ENCODE data around the gene ENGASE.

The ENGASE gene

DNA sequence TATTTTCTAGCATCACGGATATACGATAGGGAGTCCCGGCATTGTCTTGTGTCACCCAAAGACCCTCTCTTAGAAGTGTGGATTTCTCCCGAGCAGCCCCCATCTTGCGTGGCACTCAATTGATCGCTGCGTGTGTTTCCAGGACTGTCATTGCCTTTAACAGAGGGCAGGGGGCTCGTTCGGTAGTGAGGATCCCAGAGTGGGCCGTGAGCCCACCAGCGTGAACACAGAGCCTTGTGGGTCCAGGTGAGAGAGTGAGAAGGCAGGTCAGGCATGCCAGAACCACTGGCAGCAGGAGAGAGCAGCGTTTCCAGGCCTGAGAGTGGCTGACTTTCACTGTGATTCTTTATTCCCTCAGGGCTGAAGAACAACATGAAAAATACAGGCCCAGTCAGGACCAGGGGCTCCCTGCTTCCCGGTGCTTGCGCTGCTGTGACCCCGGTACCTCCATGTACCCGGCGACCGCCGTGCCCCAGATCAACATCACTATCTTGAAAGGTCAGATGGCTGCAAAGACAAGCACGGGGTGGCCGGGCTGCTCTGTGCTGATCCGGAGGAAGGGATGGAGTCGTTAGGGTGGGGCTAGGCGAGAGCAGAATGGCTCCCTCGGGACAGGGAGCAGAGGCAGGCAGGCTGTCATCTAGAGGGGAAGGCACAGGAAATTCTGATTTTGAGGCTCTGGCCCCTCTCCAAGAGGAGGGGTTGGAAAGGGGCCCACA, 28.3 kb upstream of the ENGASE start:
- Histone ChIP-seq H3K36me3 (ENCODE audit: control insufficient read depth in 1 of 2, insufficient read depth in 2 of 2, low read length in 2 of 2) (peaks cover 0 to 3% of the 10 kb centered on the region in 2 donors), H3K9me3 (ENCODE audit: control insufficient read depth in 1 of 2, low read length in 2 of 2) (no peaks in the 10 kb centered on the region), H3K4me3 (ENCODE audit: low read depth in 1 of 2, low read length in 2 of 2) (no peak overlapping the region), H3K4me1 (ENCODE audit: control insufficient read depth in 1 of 2, insufficient read depth in 2 of 2, low read length in 2 of 2) (no peaks in the 10 kb centered on the region), H3K9ac (ENCODE audit: low read depth in 1 of 2, low read length in 2 of 2) (no peak overlapping the region), H3K27ac (ENCODE audit: low read depth, low read length) (no peak overlapping the region), H3K27me3 (ENCODE audit: control insufficient read depth in 1 of 2, insufficient read depth in 2 of 2, low read length in 2 of 2) (peaks cover 0 to 2% of the 10 kb centered on the region in 2 donors)

DNA sequence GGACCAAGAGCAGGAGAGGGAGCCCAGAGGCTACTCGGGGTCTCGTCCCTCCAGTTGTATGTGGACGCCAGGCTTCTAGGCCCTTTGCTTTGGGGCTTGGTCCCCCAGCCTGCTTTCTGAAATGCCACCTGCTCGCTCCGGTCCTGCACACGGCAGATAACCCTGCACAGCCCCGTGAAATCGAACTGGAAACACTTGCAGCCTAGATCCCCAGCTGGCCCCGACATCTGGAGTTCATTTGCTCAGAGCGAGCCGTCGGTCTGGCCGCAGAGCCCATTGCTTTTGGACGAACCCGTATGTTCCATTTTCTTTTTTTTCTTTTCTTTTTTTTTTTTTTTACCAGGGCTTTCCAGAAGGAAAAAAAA, 27.7 kb upstream of the ENGASE start:
- H3K27ac ChIP-seq (ENCODE audit: low read depth, low read length), result no peak overlapping the region

DNA sequence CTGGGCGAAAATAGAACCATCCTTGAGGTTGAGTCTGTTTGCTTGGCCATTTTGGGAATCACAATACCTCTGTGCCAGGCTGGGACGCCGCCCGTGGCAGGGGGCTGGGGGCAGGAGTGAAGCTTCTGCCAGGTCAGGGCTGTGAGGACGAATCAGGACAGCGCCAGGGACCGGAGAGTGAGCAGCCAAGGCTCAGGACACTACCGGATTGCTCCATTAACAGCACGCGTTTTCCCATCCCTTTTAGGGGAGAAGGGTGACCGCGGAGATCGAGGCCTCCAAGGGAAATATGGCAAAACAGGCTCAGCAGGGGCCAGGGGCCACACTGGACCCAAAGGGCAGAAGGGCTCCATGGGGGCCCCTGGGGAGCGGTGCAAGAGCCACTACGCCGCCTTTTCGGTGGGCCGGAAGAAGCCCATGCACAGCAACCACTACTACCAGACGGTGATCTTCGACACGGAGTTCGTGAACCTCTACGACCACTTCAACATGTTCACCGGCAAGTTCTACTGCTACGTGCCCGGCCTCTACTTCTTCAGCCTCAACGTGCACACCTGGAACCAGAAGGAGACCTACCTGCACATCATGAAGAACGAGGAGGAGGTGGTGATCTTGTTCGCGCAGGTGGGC, 27.2 kb upstream of the ENGASE start:
- Histone ChIP-seq H3K4me3 (ENCODE audit: low read depth in 1 of 2, low read length in 2 of 2) (no peak overlapping the region), H3K4me1 (ENCODE audit: control insufficient read depth in 1 of 2, insufficient read depth in 2 of 2, low read length in 2 of 2) (no peaks in the 10 kb centered on the region), H3K9me3 (ENCODE audit: control insufficient read depth in 1 of 2, low read length in 2 of 2) (no peaks in the 10 kb centered on the region), H3K9ac (ENCODE audit: low read depth in 1 of 2, low read length in 2 of 2) (no peak overlapping the region), H3K27me3 (ENCODE audit: control insufficient read depth in 1 of 2, insufficient read depth in 2 of 2, low read length in 2 of 2) (peaks cover 0 to 2% of the 10 kb centered on the region in 2 donors), H3K27ac (ENCODE audit: low read depth, low read length) (no peak overlapping the region), H3K36me3 (ENCODE audit: control insufficient read depth in 1 of 2, insufficient read depth in 2 of 2, low read length in 2 of 2) (peaks cover 0 to 3% of the 10 kb centered on the region in 2 donors)

More for the DNA sequence above, 27.7 kb upstream of the ENGASE start:
- no peaks in the 10 kb centered on the region for H3K4me1 ChIP-seq (ENCODE audit: control insufficient read depth in 1 of 2, insufficient read depth in 2 of 2, low read length in 2 of 2)
- H3K9me3 ChIP-seq (ENCODE audit: control insufficient read depth in 1 of 2, low read length in 2 of 2), result no peaks in the 10 kb centered on the region
- H3K36me3 ChIP-seq (ENCODE audit: control insufficient read depth in 1 of 2, insufficient read depth in 2 of 2, low read length in 2 of 2), result peaks cover 0 to 3% of the 10 kb centered on the region in 2 donors
- H3K27me3 ChIP-seq (ENCODE audit: control insufficient read depth in 1 of 2, insufficient read depth in 2 of 2, low read length in 2 of 2), result peaks cover 0 to 2% of the 10 kb centered on the region in 2 donors
- no peak overlapping the region for H3K4me3 ChIP-seq (ENCODE audit: low read depth in 1 of 2, low read length in 2 of 2)
- no peak overlapping the region for H3K9ac ChIP-seq (ENCODE audit: low read depth in 1 of 2, low read length in 2 of 2)

DNA sequence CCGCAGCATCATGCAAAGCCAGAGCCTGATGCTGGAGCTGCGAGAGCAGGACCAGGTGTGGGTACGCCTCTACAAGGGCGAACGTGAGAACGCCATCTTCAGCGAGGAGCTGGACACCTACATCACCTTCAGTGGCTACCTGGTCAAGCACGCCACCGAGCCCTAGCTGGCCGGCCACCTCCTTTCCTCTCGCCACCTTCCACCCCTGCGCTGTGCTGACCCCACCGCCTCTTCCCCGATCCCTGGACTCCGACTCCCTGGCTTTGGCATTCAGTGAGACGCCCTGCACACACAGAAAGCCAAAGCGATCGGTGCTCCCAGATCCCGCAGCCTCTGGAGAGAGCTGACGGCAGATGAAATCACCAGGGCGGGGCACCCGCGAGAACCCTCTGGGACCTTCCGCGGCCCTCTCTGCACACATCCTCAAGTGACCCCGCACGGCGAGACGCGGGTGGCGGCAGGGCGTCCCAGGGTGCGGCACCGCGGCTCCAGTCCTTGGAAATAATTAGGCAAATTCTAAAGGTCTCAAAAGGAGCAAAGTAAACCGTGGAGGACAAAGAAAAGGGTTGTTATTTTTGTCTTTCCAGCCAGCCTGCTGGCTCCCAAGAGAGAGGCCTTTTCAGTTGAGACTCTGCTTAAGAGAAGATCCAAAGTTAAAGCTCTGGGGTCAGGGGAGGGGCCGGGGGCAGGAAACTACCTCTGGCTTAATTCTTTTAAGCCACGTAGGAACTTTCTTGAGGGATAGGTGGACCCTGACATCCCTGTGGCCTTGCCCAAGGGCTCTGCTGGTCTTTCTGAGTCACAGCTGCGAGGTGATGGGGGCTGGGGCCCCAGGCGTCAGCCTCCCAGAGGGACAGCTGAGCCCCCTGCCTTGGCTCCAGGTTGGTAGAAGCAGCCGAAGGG, 26.4 kb upstream of the ENGASE start:
- Histone ChIP-seq H3K4me3 (ENCODE audit: low read depth in 1 of 2, low read length in 2 of 2) (no peak overlapping the region), H3K9ac (ENCODE audit: low read depth in 1 of 2, low read length in 2 of 2) (no peak overlapping the region), H3K36me3 (ENCODE audit: control insufficient read depth in 1 of 2, insufficient read depth in 2 of 2, low read length in 2 of 2) (peaks cover 0 to 3% of the 10 kb centered on the region in 2 donors), H3K4me1 (ENCODE audit: control insufficient read depth in 1 of 2, insufficient read depth in 2 of 2, low read length in 2 of 2) (no peaks in the 10 kb centered on the region), H3K9me3 (ENCODE audit: control insufficient read depth in 1 of 2, low read length in 2 of 2) (no peaks in the 10 kb centered on the region), H3K27me3 (ENCODE audit: control insufficient read depth in 1 of 2, insufficient read depth in 2 of 2, low read length in 2 of 2) (peaks cover 0 to 2% of the 10 kb centered on the region in 2 donors), H3K27ac (ENCODE audit: low read depth, low read length) (no peak overlapping the region)

GRCh38 chr17:79048826-79049755, 25.5 kb upstream of the ENGASE start:
- no peaks in the 10 kb centered on the region for H3K4me1 ChIP-seq (ENCODE audit: control insufficient read depth in 1 of 2, insufficient read depth in 2 of 2, low read length in 2 of 2)
- no peak overlapping the region for H3K4me3 ChIP-seq (ENCODE audit: low read depth in 1 of 2, low read length in 2 of 2)
- peaks cover 0 to 2% of the 10 kb centered on the region in 2 donors for H3K27me3 ChIP-seq (ENCODE audit: control insufficient read depth in 1 of 2, insufficient read depth in 2 of 2, low read length in 2 of 2)
- no peak overlapping the region for H3K27ac ChIP-seq (ENCODE audit: low read depth, low read length)
- no peaks in the 10 kb centered on the region for H3K9me3 ChIP-seq (ENCODE audit: control insufficient read depth in 1 of 2, low read length in 2 of 2)
- no peak overlapping the region for H3K9ac ChIP-seq (ENCODE audit: low read depth in 1 of 2, low read length in 2 of 2)
- H3K36me3 ChIP-seq (ENCODE audit: control insufficient read depth in 1 of 2, insufficient read depth in 2 of 2, low read length in 2 of 2), result peaks cover 0 to 3% of the 10 kb centered on the region in 2 donors

- Histone ChIP-seq H3K27ac (ENCODE audit: low read depth, low read length) (no peak overlapping the region), H3K36me3 (ENCODE audit: control insufficient read depth in 1 of 2, insufficient read depth in 2 of 2, low read length in 2 of 2) (peaks cover 0 to 3% of the 10 kb centered on the region in 2 donors), H3K4me1 (ENCODE audit: control insufficient read depth in 1 of 2, insufficient read depth in 2 of 2, low read length in 2 of 2) (no peaks in the 10 kb centered on the region), H3K4me3 (ENCODE audit: low read depth in 1 of 2, low read length in 2 of 2) (no peak overlapping the region), H3K9ac (ENCODE audit: low read depth in 1 of 2, low read length in 2 of 2) (no peak overlapping the region), H3K9me3 (ENCODE audit: control insufficient read depth in 1 of 2, low read length in 2 of 2) (no peaks in the 10 kb centered on the region), H3K27me3 (ENCODE audit: control insufficient read depth in 1 of 2, insufficient read depth in 2 of 2, low read length in 2 of 2) (peaks cover 0 to 2% of the 10 kb centered on the region in 2 donors)
These were observed 24.8 kb upstream of the ENGASE start for GRCh38 chr17:79049821-79050220.

GRCh38 chr17:79050551-79050950, 24.1 kb upstream of the ENGASE start:
- Histone ChIP-seq H3K4me3 (ENCODE audit: low read depth in 1 of 2, low read length in 2 of 2) (no peak overlapping the region), H3K9me3 (ENCODE audit: control insufficient read depth in 1 of 2, low read length in 2 of 2) (no peaks in the 10 kb centered on the region), H3K4me1 (ENCODE audit: control insufficient read depth in 1 of 2, insufficient read depth in 2 of 2, low read length in 2 of 2) (no peaks in the 10 kb centered on the region), H3K9ac (ENCODE audit: low read depth in 1 of 2, low read length in 2 of 2) (no peak overlapping the region), H3K27me3 (ENCODE audit: control insufficient read depth in 1 of 2, insufficient read depth in 2 of 2, low read length in 2 of 2) (peaks cover 0 to 2% of the 10 kb centered on the region in 2 donors), H3K36me3 (ENCODE audit: control insufficient read depth in 1 of 2, insufficient read depth in 2 of 2, low read length in 2 of 2) (peaks cover 0 to 3% of the 10 kb centered on the region in 2 donors), H3K27ac (ENCODE audit: low read depth, low read length) (no peak overlapping the region)

DNA sequence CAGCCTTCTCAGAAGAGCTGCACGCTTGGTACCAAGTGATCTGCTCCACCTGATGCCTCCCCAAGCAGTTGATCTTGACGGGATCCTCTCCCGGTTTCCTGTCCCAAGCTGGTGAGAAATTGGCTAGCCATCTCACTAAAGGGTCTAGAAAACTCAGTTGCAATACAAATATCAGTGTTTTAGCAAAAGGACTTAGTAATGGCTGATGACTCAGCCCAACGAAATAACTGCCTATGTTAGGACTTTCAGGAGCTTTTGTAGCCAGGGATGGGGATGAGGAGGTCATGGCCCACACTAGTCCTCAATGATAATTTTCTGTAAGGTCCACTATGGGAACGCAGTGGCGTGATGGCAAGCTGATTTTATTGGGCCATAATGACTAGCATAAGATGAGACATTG, 23.3 kb upstream of the ENGASE start:
- H3K36me3 ChIP-seq (ENCODE audit: control insufficient read depth in 1 of 2, insufficient read depth in 2 of 2, low read length in 2 of 2), result peaks cover 0 to 3% of the 10 kb centered on the region in 2 donors
- H3K9ac ChIP-seq (ENCODE audit: low read depth in 1 of 2, low read length in 2 of 2), result no peak overlapping the region
- H3K4me1 ChIP-seq (ENCODE audit: control insufficient read depth in 1 of 2, insufficient read depth in 2 of 2, low read length in 2 of 2), result no peaks in the 10 kb centered on the region
- no peak overlapping the region for H3K27ac ChIP-seq (ENCODE audit: low read depth, low read length)
- no peaks in the 10 kb centered on the region for H3K9me3 ChIP-seq (ENCODE audit: control insufficient read depth in 1 of 2, low read length in 2 of 2)
- H3K4me3 ChIP-seq (ENCODE audit: low read depth in 1 of 2, low read length in 2 of 2), result no peak overlapping the region
- peaks cover 0 to 2% of the 10 kb centered on the region in 2 donors for H3K27me3 ChIP-seq (ENCODE audit: control insufficient read depth in 1 of 2, insufficient read depth in 2 of 2, low read length in 2 of 2)

- Histone ChIP-seq H3K9ac (ENCODE audit: low read depth in 1 of 2, low read length in 2 of 2) (no peak overlapping the region), H3K4me3 (ENCODE audit: low read depth in 1 of 2, low read length in 2 of 2) (no peak overlapping the region), H3K36me3 (ENCODE audit: control insufficient read depth in 1 of 2, insufficient read depth in 2 of 2, low read length in 2 of 2) (peaks cover 0 to 3% of the 10 kb centered on the region in 2 donors), H3K27me3 (ENCODE audit: control insufficient read depth in 1 of 2, insufficient read depth in 2 of 2, low read length in 2 of 2) (peaks cover 0 to 2% of the 10 kb centered on the region in 2 donors), H3K4me1 (ENCODE audit: control insufficient read depth in 1 of 2, insufficient read depth in 2 of 2, low read length in 2 of 2) (no peaks in the 10 kb centered on the region), H3K27ac (ENCODE audit: low read depth, low read length) (no peak overlapping the region), H3K9me3 (ENCODE audit: control insufficient read depth in 1 of 2, low read length in 2 of 2) (no peaks in the 10 kb centered on the region)
These were observed 22.5 kb upstream of the ENGASE start for GRCh38 chr17:79052131-79052530.

All from duodenal mucosa (tissue), 2 donors.